Measurements from ENCODE around the gene MED13L.

The MED13L gene

DNA sequence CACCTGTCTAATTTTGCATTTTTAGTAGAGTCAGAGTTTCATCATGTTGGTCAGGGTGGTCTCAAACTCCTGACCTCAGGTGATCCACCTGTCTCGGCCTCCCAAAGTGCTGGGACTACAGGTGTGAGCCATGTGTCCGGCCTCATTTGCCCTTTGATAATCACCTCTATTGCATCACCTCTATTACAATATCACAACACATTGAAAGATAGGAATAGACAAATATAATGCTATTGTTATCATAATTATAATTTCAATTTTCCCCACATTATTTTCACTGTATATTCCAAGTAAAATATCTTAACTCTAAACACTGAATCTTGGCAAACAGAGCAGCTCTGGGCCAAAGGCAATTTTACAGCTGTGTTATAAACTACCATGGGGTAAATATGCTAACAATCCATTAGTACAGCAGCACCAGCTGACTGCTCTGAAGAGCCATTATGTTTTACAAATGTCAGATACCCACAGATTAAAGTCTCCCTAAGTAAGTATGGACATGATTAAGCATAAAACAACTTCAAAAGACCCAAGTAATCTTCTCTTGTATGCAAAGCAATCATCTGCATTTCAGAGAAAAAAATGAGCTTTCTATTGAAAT is 173.2 kb downstream of the MED13L start:
- TF ChIP-seq, protein P1, sequence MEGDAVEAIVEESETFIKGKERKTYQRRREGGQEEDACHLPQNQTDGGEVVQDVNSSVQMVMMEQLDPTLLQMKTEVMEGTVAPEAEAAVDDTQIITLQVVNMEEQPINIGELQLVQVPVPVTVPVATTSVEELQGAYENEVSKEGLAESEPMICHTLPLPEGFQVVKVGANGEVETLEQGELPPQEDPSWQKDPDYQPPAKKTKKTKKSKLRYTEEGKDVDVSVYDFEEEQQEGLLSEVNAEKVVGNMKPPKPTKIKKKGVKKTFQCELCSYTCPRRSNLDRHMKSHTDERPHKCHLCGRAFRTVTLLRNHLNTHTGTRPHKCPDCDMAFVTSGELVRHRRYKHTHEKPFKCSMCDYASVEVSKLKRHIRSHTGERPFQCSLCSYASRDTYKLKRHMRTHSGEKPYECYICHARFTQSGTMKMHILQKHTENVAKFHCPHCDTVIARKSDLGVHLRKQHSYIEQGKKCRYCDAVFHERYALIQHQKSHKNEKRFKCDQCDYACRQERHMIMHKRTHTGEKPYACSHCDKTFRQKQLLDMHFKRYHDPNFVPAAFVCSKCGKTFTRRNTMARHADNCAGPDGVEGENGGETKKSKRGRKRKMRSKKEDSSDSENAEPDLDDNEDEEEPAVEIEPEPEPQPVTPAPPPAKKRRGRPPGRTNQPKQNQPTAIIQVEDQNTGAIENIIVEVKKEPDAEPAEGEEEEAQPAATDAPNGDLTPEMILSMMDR (IDR thresholded peaks at IDR 0.05; ENCODE audit: low read depth, low read length) = no peak
- DNase-seq (ENCODE audit: extremely low read depth, low read depth) = no peak

DNA sequence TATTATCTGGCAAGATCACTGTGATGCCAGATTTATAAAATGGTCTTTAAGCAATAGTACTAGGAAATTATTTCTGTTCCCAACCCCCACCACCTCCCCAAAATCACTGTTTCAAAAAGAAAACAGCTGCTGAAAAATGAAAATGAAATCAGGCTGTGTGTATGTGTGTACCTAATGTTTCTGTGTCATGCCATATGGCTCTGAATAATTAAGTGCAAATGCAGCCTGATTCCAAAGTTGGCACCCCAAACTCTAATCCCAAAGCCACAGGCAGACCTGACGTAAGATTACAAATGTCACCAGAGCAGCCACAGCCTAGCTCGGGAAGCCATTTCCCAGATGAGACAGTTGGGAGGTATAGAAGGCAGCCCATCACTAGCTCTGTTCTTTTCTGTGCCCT is 175.5 kb downstream of the MED13L start:
- no peak for DNase-seq (ENCODE audit: extremely low read depth, low read depth)
- TF ChIP-seq, protein P1 (IDR thresholded peaks at IDR 0.05; ENCODE audit: low read depth, low read length) = no peak

DNA sequence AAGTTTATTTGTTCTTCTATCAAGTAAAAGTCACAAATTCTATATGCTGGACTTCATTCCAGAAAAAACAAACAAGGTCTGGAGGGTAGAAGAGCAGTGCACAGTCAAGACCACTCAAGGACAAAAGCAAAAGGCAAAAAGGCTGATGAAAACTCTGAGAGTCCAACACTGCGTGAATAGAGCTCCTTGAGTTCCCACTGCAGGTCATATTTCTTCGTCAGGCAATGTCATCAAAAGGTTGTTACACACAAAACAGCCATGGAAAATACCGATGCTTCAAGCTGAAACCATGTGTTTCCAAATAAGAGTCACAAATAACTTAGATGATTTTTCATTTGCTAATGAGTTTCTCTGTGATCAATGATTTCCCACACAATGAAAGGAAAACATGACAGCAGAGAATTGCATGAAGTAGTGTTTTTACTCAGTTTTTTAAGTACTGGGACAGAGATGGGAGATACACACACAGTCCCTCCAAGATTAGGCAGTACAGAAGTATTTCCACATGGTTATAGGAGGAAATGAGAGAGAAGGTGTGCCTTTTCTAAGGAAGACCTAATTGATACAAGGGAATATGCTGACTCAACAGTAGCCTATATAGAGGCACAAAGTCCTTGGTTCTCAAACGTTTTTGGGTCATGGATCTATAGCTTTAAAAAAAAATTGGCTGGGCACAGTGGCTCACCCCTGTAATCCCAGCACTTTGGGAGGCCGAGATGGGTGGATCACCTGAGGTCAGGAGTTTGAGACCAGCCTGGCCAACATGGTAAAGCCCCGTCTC is 177.7 kb downstream of the MED13L start:
- DNase-seq (ENCODE audit: extremely low read depth, low read depth) = no peak

DNA sequence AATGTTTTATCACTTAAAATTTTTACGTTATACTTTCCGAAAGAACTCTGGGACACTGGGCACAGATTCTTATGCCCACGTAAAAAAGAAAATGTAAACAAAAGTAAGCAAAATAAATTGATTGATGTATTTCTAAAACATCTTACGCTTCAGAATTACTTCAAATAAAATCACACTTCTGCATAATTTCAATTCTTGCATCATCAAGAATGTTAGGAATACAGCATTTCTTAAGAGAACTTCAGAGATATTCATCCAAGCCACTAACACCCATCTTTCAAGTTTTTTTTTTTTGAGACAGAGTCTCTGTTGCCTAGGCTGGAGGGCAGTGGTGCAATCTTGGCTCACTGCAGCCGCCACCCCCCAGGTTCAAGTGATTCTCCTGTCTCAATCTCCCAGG is 180.6 kb downstream of the MED13L start:
- DNase-seq (ENCODE audit: extremely low read depth, low read depth) = no peak
- TF ChIP-seq, protein P1 (IDR thresholded peaks at IDR 0.05; ENCODE audit: low read depth, low read length) = no peak

More for the DNA sequence above, 177.7 kb downstream of the MED13L start:
- TF ChIP-seq, protein P1 (IDR thresholded peaks at IDR 0.05; ENCODE audit: low read depth, low read length) = no peak

DNA sequence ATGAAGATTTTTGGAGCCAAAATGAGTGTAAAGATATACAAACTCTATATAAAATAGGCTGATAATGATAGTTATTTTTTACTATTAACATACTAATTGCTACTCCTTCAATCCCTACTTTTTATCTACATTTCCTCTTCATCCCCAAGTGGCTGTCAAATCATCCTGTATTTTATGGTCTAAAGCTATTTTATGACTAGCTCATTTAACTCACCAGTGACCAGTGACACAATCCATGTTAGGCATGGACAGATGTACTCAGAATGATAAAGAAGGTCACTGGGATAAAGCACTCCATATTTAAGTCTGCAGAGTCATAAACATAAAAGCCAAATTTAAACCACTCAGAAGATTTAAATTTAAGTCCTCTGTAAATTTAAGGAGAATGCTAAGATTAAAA is 183.0 kb downstream of the MED13L start:
- DNase-seq (ENCODE audit: extremely low read depth, low read depth) = no peak
- TF ChIP-seq, protein P1 (IDR thresholded peaks at IDR 0.05; ENCODE audit: low read depth, low read length) = no peak

DNA sequence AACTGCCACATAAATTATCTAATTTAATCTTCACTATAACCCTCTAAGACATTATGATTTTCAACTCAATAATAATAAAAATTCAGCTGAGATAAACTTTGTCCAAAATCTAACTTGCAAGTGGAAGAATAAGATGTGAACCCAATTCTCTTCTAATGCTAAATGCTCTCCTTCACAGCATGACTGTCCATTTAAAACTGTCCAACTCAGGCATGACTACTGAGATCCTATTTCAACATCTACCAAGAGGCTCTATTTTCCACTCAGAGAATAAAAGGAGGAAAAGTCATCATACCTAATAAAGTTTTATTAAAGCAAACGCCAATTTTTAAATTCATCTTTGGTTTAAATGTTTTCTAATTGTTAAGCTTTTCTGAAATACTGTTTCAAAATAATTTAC is 183.6 kb downstream of the MED13L start:
- TF ChIP-seq, protein P1 (IDR thresholded peaks at IDR 0.05; ENCODE audit: low read depth, low read length) = no peak
- no peak for DNase-seq (ENCODE audit: extremely low read depth, low read depth)

DNA sequence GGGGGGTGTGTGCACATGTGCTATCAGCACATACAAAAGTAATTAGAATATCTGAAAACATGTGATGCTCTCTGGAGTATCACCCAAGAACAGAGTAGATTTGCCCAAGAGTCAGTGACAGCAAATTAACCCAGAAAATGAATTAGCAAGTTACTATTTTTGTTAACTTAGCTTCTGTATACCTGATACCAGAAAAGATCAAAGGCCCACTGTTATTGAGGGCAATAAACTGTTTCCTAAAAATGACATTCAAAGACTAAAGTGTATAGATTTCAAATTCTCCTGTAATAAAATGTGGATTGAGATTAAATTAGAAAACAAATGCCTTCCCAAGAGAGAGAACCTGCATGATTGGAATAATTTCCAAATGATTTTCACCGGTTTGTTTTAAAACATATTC is 184.7 kb downstream of the MED13L start:
- TF ChIP-seq, protein P1 (IDR thresholded peaks at IDR 0.05; ENCODE audit: low read depth, low read length) = no peak
- DNase-seq (ENCODE audit: extremely low read depth, low read depth) = no peak
